Dermis blood vessel endothelial cell (primary cell): ENCODE measurements around the gene CDC37L1. TPM values are rescaled to one million over a fixed set of nuclear protein-coding genes. Genes with fewer than 3 reads are reported as not detected.

ENCODE experiments used
- DNase-seq: peaks from one replicate; pipeline ENCODE4 v3.0.0; 2010
- total RNA-seq: library from RNA; depleted of rRNA; stranded (reverse); fragments of >200 nt; gene quantifications from 2 replicates; pipeline ENCODE4 v1.2.3, GENCODE V29; 2014

The CDC37L1 gene
- total RNA-seq, 1 donor from 2014 or later: 15.1 TPM

- no peak for DNase-seq
Measured at GRCh38 chr9:4669890-4670289, 9.5 kb upstream of the CDC37L1 start.

DNA sequence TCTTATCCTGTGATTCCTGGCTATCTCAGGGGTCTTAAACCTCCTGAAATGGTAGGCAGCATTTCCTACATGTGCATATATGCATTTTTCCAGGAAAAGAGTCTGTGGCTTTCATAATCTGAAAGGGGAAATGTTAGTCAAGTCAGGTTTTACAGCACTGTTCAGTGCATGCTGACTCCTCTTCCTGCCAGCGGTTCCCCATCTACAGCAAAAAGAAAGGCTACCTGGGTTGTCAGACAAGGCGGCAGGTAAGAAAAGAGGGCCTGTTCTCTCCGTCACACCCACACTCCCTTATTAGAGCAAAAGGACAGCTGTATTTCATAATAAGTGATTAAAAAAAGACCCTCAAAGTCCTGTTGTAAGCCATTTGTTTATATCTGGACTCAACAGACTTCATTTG is 8.8 kb upstream of the CDC37L1 start:
- no peak for DNase-seq

- DNase-seq: no peak
Measured at GRCh38 chr9:4671737-4672136, 7.6 kb upstream of the CDC37L1 start.

- no peak for DNase-seq
Measured at GRCh38 chr9:4674783-4675182, 4.6 kb upstream of the CDC37L1 start.

DNA sequence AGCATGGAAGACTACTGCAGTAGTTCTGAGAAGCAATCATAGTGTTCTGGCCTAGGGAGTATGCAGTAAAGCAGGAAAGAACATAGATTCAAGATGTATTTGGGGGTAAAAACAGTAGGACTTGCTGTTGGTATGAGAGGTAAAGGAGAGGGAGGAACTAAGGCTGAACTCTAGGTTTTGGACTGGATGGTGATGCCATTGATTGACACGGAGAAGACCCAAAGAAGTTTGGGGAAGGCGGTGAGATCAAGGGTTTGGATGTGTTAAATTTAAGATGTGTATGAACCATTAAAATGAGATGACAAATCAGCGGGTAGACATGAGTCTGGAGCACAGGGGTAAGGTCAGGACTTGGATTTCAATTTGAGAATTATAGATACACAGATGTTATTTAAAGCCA is 2.0 kb upstream of the CDC37L1 start:
- DNase-seq: no peak

DNA sequence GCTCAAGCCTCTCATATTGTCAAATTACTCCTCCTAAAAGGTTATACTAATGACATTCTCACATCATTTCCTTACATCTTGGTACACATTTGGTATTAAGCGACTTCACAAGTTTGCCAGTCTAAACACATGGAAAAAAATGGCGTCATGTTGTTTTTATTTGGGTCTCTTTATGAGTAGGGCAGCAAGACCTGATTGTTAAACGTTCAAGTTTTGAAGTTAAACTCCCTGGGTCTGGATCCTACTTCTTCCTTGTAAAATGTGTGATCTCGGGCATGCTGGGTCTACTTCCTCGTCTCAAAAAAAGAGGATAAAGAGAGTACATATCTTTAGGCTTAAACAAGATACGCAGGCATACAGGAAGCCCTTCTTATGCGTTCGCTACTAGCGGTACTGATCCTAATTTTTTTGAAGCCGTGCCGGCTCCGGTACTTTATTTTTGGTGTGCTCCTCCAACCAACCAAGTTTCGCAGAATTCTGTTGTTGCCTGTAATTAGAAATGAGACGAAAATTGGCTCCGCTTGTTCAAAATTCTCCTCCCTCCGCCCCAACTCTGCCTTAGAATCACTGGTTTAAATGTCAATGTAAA is 596 bp upstream of the CDC37L1 start:
- DNase-seq: peak; percentile 64

DNA sequence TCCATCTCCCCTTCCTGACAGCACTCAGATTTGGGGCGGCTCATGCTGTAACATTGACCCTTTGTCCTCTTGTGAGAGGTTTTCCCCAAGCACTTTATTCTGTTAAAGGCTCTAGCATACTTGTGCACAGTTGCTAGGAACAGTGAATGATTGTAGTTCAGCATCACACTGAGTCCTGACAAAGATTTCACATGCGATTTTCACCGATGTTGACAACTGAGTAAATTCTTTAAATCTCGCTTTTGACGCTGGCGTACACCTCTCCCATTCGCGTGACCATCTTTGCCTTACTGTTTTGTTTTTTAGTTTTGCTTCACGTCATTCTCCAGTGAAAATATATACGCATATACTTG is 780 bp downstream of the CDC37L1 start:
- peak; percentile 36 for DNase-seq

DNA sequence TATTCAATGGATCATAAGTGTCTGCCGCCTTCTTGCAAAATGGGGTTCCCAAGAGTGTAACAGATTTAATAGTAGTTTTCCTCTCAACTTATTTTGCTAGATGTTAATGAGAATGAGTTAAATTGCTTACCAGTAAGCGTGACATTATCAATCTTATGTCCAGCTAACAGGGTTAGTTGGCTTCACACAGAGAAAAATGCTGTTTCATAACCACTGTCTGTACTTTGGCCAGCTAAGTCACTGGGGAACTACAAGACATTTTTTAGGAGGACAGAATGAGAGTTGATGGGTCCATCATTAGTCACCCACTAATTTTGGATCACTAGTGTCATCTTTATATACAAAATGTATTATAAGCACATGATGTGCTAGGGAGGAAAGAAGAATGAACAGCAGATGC is 1.4 kb downstream of the CDC37L1 start:
- DNase-seq: no peak

DNA sequence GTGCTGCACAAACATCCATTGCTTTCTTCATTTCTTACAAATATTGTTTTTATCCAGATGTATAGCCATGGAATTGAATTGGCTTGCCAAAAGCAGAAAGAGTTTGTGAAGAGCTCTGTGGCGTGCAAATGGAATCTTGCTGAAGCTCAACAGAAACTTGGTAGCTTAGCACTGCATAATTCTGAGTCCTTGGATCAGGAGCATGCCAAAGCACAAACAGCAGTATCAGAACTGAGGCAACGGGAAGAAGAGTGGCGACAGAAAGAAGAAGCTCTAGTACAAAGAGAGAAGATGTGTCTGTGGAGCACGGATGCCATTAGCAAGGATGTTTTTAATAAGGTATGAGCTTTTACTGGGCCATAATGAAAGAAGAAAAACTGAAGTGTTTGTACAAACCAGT is 5.5 kb downstream of the CDC37L1 start:
- no peak for DNase-seq

- DNase-seq: no peak
Measured at GRCh38 chr9:4686112-4686511, 6.7 kb downstream of the CDC37L1 start.

- no peak for DNase-seq
Measured at GRCh38 chr9:4686584-4686983, 7.2 kb downstream of the CDC37L1 start.

GRCh38 chr9:4689021-4689420 is 9.7 kb downstream of the CDC37L1 start:
- DNase-seq: no peak

- DNase-seq: no peak
Measured at GRCh38 chr9:4689687-4690104, 10.3 kb downstream of the CDC37L1 start.

DNA sequence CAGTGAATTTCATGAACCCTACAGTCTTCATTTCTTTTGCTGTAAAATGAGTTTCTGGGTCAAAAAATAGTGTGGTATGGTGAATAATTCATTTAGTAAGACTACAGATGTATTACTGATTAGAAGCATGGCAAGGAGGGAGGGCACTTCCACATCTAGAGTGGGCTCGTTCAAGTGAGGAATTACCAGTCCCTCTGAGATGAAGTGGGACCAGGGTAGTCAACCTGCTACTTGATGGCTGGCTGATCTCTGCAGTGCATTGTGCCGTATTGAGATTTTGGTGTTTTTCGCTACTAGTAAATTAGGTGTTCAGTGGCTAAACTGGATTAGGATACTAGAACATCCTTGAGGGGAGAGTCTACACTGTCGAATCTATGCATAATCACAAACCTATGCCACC is 10.8 kb downstream of the CDC37L1 start:
- no peak for DNase-seq

GRCh38 chr9:4691795-4692194 is 12.4 kb downstream of the CDC37L1 start:
- DNase-seq: no peak

DNA sequence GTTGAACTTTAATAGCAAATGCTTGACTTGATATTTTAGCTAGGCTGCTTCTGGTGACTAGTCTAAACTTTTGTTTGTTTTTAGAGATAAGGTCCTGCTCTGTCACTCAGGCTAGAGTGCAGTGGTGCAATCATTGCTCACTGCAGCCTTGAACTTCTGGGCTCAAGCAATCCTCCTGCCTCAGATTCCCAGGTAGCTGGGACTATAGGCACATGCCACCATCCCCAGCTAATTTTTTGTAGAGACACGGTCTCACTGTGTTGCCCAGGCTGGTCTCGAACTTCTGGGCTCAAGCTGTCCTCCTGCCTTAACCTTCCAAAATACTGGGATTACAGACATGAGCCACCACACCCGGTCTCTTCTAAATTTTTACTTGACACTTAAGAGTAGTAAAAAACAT is 20.7 kb downstream of the CDC37L1 start:
- no peak for DNase-seq

- DNase-seq: no peak
Measured at GRCh38 chr9:4700932-4701331, 21.6 kb downstream of the CDC37L1 start.

DNA sequence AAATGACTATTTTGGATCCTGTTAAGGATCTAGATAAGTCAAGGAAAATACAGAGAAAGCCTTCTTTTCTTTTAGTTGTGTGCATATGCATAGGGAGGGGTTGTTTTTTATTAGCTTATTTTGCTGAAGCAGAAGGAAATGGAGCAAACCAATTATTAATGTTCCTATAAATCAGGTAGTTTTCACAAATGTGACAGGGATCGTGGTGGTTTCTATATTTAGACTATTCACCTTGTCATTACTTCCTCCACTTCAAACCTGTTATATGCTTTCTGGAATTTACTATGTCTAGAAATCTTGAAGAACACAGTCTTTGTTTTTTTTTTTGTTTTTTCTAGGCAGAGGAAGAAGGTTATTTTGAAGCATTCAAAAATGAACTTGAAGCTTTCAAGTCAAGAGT is 22.2 kb downstream of the CDC37L1 start:
- no peak for DNase-seq

GRCh38 chr9:4704129-4704528 is 24.8 kb downstream of the CDC37L1 start:
- no peak for DNase-seq

GRCh38 chr9:4706021-4706420 is 26.7 kb downstream of the CDC37L1 start:
- DNase-seq: no peak

DNA sequence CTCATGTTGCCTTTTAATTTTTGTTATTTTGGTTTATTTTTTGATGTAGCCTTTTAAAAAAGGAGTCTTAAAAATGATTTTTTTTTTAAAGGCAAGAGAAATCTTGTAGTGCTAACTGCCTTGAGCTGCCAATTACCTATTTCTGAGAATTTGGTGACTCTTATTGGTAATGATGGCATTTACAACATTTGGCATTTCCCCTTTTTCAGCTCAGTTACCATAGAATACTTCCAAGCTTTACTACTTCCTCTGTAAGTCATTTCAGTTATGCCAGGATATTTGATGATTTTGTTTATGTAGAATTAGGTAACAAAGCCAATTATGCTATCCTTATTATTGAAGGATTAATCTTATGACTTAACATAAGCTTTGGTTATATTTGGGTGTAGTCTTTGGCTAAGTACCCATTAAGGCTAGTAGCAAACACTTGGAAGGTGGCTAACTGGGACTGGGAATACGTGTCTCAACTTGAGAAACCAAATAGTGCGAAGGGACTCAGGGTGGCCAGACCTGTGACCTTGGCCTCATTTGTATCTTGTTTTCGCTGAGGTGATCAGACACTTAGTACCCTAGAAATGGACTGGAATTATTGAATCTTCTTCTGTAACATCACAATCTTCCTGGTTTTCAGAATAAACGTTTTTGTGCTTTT is 27.7 kb downstream of the CDC37L1 start:
- DNase-seq: no peak

- no peak for DNase-seq
Measured at GRCh38 chr9:4709380-4709779, 30.0 kb downstream of the CDC37L1 start.

GRCh38 chr9:4713849-4714248 is 34.5 kb downstream of the CDC37L1 start:
- DNase-seq: peak; percentile 10

DNA sequence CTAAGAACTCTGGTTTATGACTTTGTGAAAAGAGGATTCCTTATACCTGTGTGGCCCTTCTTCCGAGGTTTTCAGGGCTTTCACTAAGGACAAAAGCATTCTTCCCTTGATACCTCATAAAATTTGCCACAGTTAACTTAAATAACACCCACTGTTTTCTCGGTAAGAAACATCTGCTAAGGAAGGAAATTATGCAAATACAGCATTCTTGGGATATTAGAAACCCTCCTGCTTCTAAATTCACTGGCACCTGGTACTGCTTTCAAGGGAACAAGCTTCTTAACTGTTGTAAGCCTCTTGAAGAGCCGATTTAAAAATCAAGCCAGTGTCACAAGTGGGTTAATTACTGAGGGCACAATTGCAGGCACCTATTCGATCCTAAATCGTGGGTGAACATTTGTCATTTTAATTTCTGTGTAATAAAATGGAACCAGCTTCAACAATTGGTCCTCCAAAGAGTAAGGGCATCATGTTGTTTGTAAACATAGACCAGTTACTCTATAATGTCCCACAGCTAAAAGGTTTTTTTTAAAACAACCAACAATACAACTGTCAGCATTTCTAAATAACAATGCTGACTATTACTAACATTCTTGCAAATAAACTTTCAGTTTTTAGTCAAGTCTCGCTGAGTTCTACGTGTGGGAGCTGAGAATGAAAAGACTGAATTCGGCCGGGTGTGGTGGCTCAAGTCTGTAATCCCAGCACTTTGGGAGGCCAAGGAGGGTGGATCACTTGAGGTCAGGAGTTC is 35.1 kb downstream of the CDC37L1 start:
- DNase-seq: peak; percentile 63
